ENCODE measurements around the gene RAB20. TPM values are rescaled to one million over a fixed set of nuclear protein-coding genes. Genes with fewer than 3 reads are reported as not detected.
A peak's percentile ranks its signal among the peaks of the same experiment; 100 is the strongest.
"Not testable (repeated sequence)": the region's sequence is repeated elsewhere in the genome, so short reads cannot be mapped to it uniquely, and the experiment has no call there.

RAB20 gene
- total RNA-seq, 1 donor from 2014 or later = 0.29 TPM

- no peak for DNase-seq (ENCODE audit: low read depth)
Measured at GRCh38 chr13:110511509-110512181, 49.9 kb downstream of the RAB20 start.

DNA sequence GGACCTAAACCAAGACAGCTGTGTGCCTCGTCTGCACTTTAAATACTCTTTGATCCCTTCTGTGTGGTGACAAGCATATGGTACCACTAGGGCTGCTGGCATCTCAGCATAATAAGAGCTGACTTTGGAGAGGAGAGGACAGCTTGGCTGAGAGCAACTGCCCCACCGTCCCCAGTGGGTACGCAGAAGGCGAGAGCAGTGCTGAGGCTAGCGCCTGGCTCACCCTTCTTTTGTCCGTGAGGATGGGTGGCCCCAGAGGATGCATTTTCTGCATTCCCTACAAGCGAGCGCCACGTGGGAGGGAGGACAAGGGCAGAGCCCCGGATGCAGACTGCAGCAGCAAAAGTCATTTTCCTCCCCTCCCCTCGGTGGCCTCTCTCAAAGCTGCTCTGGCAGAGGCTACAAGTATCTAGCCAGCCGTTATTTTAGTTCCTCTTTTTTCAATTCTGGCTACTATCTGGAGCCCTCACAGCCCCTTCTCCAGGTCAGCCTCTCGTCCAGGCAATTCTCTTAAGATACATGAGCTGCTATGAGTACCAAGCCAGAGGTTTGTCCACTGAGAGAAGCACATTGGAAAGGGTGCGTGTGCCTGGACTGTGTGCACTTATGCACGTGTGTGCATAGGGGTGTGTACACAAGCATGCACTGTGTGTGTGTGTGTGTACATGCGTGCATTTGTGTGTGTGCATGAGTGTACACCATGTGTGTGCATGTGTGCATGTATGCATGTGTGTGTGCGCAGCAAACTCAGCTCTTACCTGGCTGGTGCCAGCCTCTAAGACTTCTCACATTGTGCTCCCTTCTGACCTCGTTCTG is 51.3 kb downstream of the RAB20 start:
- DNase-seq (ENCODE audit: low read depth) = no peak

- no peak for DNase-seq (ENCODE audit: low read depth)
Measured at GRCh38 chr13:110509478-110509926, 52.0 kb downstream of the RAB20 start.

GRCh38 chr13:110507678-110508381 is 53.7 kb downstream of the RAB20 start:
- peak; percentile 47 for DNase-seq (ENCODE audit: low read depth)

DNA sequence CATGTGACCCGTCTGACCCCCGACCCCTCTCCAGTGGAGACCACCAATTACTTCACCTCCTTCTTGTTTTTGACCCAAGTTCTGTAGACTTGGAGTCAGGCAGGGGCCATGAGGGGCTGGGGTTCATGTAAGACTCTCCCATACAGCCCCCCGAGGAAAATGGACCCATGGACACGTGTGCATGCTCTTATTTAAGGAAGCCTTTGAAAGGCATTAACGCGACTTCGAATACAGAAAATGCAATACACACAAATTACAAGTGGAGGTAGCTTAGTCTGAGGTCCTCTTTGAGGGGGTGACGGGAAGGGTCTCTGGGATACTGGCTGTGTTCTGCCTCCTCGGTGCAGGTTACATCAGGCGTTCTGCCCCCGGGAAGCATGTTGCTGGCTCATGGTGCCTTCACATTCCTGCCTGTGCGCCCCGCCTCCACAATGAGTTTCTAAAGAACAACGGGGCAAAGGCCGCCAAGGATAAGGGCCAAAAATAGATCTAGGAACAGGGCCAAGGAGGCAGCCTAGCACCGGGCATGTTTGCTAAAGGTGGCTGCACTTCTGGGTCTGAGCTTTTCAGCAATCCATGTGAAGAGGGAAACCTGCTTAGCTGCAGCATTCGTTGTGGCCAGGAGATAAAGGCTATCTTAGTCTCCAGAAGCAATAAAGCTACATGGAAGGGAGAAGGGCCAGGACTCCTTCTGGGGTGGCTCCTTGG is 54.5 kb downstream of the RAB20 start:
- peak; percentile 30 for DNase-seq (ENCODE audit: low read depth)

- DNase-seq (ENCODE audit: low read depth) = no peak
Measured at GRCh38 chr13:110506396-110506795, 55.1 kb downstream of the RAB20 start.

GRCh38 chr13:110505594-110505993 is 55.9 kb downstream of the RAB20 start:
- no peak for DNase-seq (ENCODE audit: low read depth)

- DNase-seq (ENCODE audit: low read depth) = no peak
Measured at GRCh38 chr13:110503979-110504499, 57.5 kb downstream of the RAB20 start.

DNA sequence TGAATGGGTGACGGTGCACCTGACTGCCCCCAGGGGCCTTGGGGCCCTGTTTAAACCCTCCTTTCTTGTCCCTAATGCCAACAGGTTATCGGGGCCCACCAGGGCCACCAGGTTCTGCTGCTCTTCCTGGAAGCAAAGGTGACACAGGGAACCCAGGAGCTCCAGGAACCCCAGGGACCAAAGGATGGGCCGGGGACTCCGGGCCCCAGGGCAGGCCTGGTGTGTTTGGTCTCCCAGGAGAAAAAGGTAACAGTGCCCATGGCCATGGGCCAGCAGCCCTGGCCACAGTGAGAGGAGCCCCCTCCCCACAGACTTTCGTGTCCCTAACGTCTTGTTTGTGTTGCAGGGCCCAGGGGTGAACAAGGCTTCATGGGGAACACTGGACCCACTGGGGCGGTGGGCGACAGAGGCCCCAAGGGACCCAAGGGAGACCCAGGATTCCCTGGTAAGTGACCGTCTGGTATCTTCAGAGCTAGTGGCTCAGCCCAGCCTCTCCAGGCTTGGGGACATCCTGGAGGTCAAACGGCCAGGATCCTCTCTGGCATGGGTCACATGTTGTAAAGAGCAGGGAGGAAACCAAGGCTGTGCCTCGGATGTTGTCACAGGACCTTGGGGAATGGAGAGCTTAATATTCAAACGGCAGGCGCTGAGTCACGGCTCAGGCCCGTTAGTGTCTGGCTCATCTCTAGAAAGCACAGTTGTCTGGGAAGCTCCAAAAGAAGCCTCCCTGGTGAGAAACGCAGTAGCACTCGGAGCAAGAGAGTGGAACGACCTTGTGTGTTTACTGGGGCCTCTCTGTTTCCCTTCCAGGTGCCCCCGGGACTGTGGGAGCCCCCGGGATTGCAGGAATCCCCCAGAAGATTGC is 58.3 kb downstream of the RAB20 start:
- DNase-seq (ENCODE audit: low read depth) = peak; percentile 22

DNA sequence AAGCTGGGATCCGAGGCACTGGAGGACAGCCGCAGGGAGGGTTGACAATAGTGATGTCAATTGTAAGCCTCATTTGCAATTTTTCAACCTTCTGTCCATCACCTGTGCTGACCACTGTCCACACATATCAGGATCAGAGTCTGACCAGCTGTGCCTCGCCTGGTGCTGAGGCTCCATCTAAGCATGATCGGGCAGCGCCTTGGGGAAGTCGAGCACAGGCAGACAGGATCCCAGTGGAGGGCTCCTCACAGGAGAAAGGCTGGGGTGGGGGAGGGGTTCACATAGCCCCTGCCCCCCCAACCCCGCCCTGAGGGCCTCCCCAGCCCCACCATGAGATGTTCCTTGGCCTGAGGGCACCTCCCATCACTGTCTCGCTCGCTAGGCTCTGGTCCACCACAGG is 60.3 kb downstream of the RAB20 start:
- no peak for DNase-seq (ENCODE audit: low read depth)

DNA sequence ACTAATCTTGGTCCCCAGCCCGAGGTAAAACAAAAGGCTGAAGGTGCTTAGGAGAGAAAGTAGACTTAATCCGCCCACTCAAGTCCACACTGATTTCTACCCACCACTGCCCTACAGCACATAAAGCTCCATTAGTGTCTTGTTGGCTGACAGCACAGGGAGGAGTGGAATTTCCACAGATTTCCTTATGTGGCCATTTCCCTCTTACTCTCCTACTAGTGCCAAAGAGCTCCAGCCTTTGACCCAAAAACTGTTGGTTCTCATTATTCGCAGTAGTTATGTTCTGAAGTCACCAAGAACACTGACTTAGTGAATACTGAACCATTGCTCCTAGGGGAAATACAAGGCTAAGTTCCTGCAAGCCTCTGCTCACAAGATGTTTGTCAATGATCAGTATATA is 61.2 kb downstream of the RAB20 start:
- no peak for DNase-seq (ENCODE audit: low read depth)

DNA sequence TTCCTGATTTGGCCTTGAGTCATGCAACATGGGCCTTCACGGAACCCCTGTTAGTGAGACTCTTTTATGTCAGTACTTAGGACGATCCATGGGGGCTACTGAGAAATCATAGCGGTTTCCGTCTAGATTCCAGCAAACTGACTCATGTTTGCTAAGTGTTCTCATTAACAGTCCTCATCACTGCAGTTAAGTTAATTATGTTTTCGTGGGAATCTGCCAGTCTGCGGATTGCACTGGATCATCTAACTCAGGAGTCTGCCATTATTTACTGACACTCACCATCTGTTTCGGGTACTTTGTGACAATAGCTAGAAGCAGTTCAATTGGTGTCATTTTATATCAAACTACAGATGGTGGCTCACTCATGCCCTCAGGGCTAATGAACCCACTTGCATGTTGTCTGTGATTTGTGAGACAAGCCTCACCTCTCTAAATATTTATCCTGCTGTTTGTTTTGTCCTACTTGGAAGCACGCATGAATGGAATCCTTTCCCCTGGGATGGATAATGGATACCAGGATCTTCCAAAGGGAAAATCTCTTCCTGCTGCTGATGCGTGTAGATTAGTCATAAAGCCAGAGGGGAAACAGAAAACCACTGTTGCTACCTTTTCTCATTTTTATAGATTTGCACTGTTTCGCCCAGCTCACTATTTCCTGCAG is 61.8 kb downstream of the RAB20 start:
- peak; percentile 20 for DNase-seq (ENCODE audit: low read depth)

- DNase-seq (ENCODE audit: low read depth) = no peak
Measured at GRCh38 chr13:110498765-110499164, 62.8 kb downstream of the RAB20 start.

- no peak for DNase-seq (ENCODE audit: low read depth)
Measured at GRCh38 chr13:110498327-110498726, 63.2 kb downstream of the RAB20 start.

- not testable (repeated sequence) for DNase-seq (ENCODE audit: low read depth)
Measured at GRCh38 chr13:110497896-110498295, 63.6 kb downstream of the RAB20 start.

DNA sequence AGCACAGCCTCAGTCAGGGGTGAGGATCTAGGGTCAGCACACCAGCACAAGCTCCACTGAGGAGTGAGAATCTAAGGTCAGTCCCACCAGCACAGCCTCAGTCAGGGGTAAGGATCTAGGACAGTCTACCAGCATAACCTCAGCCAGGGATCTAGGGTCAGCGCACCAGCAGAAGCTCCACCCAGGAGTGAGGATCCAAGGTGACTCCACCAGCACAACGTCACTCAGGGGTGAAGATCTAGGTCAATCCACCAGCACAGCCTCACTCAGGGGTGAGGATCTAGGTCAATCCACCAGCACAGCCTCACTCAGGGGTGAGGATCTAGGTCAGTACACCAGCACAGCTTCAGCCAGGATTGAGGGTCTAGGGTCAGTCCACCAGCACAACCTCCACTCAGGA is 64.5 kb downstream of the RAB20 start:
- DNase-seq (ENCODE audit: low read depth) = no peak

DNA sequence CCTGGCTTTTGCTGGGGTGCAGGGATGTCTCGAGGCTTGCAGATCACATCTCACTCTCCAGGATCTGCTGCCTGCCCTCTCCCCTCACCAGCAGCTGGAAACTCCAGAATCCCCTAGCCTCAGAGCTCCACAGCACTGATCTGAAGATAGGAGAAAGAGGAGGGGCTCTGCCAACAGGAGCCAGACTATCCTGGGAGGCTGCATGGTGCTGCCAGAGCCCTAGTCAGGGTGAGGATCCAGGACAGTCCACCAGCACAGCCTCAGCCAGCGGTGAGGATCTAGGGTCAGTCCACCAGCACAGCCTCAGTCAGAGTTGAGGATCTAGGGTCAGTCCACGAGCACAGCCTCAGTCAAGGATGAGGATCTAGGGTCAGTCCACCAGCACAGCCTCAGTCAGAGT is 65.2 kb downstream of the RAB20 start:
- no peak for DNase-seq (ENCODE audit: low read depth)

- DNase-seq (ENCODE audit: low read depth) = no peak
Measured at GRCh38 chr13:110495881-110496280, 65.6 kb downstream of the RAB20 start.

DNA sequence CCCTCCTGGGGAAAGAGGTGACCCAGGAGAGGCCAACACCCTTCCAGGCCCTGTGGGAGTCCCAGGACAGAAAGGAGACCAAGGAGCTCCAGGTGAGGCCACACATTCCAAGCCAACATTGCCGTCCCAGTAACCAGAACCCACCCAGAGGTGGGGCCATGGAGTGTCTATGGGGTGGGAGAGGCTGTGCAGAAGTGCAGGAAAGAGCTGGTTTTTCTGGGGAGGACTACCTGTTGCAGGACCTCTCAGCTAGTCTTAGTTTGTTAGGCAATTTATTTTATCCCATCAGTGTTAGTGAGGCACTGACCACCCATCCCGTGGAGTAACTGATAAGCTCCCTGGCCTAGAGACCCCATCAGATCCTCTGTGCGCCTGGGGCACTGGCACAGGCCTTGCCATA is 66.1 kb downstream of the RAB20 start:
- DNase-seq (ENCODE audit: low read depth) = no peak

DNA sequence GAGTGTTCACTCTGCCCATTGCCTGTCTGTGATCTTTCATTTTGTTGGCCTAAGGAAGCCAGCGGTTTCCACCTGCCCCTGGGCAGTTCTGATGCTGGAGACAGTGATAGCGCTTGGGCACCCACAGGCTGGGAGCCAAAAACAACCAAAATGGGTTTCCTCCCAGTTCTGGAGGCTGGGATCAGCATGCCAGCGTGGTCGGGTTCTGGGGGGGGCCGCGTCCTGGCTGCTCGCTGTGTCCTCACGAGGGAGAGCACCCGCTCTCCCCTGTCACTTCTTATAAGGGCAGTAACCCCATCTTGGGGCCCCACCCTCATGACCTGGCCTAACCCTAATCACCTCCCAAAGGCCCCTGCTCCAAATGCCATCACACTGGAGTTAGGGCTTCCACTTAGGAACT is 67.9 kb downstream of the RAB20 start:
- DNase-seq (ENCODE audit: low read depth) = no peak
